Measurements from ENCODE around the gene FFAR3.

- TF ChIP-seq CTCF (IDR thresholded peaks at IDR 0.05) (no peak), POLR2A (IDR thresholded peaks at IDR 0.05) (no peak)
Measured at GRCh38 chr19:35381926-35382325, 23.7 kb downstream of the FFAR3 start.
